Muscle layer of duodenum (tissue), 2 donors: ENCODE data around the gene PRR19.

ENCODE experiments used
- H3K27ac ChIP-seq: one replicate; pipeline ENCODE4 v1.7.0; 2013; ENCODE audit warnings: mild to moderate bottlenecking, low read length
- H3K27me3 ChIP-seq: one replicate; pipeline ENCODE4 v1.7.0; 2013; ENCODE audit warnings: low read depth, mild to moderate bottlenecking, control low read depth, low read length
- H3K36me3 ChIP-seq, 2 donors: one replicate each; pipeline ENCODE4 v1.7.0; 2013; ENCODE audit warnings: low read length in 2 of 2, control low read depth in 1 of 2, mild to moderate bottlenecking in 1 of 2; ENCODE audit not compliant: insufficient read depth in 2 of 2, control insufficient read depth in 1 of 2
- H3K4me1 ChIP-seq, 2 donors: one replicate each; pipeline ENCODE4 v1.7.0; 2013; ENCODE audit warnings: low read length in 2 of 2, mild to moderate bottlenecking in 2 of 2, control low read depth in 1 of 2, moderate library complexity in 1 of 2; ENCODE audit not compliant: insufficient read depth in 2 of 2, control insufficient read depth in 1 of 2
- H3K4me3 ChIP-seq, 2 donors: one replicate each; pipeline ENCODE4 v1.7.0; 2013; ENCODE audit warnings: low read length in 2 of 2, low read depth in 1 of 2, mild to moderate bottlenecking in 1 of 2
- H3K9me3 ChIP-seq, 2 donors: one replicate each; pipeline ENCODE4 v1.7.0; 2013; ENCODE audit warnings: low read length in 2 of 2, control low read depth in 1 of 2, mild to moderate bottlenecking in 1 of 2; ENCODE audit not compliant: control insufficient read depth in 1 of 2
- donor health status: healthy.

The PRR19 gene

DNA sequence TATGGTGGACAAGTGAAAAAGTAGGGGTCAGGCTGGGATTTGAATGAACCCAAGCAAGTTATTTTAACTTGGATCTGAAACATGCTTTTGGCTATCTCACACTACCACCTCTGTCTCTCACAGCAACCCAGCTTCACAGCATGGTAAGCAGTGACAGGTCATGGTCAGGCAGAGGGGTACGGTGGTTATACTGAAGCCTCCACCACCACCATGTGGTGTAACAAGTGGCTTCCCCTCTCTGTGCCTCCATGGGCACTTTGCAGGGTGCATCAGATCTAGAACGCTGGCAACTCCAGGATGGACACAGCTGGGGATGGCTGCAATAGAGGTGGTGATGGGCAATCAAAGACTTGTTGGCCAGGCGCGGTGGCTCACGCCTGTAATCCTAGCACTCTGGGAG is 10.4 kb downstream of the PRR19 start:
- Histone ChIP-seq H3K4me1 (peaks cover 0 to 19% of the 10 kb centered on the region in 2 donors), H3K36me3 (no peaks in the 10 kb centered on the region), H3K4me3 (no peak overlapping the region), H3K9me3 (no peaks in the 10 kb centered on the region), H3K27ac (no peak overlapping the region), H3K27me3 (peaks cover 14% of the 10 kb centered on the region)

DNA sequence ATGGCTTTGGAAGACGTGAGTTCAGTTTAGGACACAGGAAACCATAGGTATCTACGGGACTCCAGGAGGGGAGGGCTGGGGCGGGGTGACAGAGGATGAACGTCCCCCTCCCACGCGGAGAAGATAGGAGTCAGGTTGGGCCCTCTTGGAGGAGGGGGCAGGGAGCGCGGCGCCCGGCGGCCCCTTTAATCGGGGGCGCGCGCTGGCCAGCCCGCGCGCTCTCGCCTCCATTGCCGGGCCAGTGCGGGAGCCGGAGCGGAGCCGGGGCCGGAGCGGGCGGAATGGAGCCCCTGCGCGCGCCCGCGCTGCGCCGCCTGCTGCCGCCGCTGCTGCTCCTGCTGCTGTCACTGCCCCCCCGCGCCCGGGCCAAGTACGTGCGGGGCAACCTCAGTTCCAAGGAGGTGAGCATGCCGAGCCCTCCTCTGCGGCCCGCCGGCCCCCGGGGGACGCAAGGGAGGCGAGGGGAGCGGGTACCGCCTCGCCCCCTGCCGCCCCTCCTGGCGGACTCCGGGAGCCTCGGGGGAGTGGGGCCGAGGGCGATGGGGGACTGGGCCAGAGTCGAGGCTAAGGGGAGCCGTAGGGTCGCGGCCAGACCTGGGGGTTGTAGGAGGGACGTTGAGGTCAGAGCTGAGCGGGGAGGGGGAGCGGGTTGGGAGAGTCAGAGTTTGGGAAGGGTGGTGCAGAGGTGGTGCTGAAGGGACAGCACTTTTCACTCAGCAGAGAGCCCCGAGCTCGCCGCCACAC is 11.3 kb downstream of the PRR19 start, which contains the start of gene TMEM145:
Gene TMEM145, plus strand, starts transcription at position 214 of the 744 bp plus-strand sequence. Its CDS starts 68 bp downstream, at position 282.
- no peaks in the 10 kb centered on the region for H3K9me3 ChIP-seq
- H3K36me3 ChIP-seq = no peaks in the 10 kb centered on the region
- H3K4me1 ChIP-seq = peaks cover 0 to 19% of the 10 kb centered on the region in 2 donors
- peaks cover 14% of the 10 kb centered on the region for H3K27me3 ChIP-seq
- no peak within 1 kb of the TSS for H3K27ac ChIP-seq
- peak within 1 kb of the TSS in 1 of 2 donors; percentile 71 for H3K4me3 ChIP-seq

DNA sequence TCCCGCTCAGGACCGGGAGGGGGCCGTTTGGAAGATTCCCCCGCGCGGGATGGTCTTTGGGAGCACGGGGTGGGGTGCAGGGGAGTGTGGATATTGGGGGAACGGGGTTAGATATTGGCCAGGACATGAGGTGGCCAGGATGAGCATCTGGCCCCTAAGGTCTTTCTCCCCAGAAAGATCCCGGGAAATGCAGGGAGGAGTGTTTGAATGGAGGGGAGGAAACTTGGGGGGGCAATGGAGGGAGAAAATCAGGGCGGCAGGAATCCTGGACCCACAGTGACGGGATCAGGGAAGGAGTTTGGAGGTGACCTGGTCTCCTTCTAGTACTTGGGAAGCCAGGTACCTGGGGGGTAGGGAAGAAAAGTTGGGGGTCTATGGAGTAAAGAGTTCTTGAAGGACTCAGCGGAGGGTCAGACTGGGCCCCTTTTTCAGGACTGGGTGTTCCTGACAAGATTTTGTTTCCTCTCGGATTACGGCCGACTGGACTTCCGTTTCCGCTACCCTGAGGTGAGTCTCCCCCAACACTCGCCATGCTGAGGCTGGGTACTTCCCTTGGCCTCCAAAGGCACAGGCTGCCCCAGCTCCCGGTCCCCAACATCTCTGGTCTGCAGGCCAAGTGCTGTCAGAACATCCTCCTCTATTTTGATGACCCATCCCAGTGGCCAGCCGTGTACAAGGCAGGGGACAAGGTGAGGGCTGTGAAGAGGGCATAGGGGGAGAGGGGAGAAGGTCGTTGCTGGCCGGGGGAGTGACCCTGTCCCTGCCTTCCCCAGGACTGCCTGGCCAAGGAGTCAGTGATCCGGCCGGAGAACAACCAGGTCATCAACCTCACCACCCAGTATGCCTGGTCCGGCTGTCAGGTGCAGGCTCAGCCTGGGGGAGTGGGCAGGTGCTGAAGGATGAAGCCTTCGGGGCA is 12.2 kb downstream of the PRR19 start:
- peaks cover 14% of the 10 kb centered on the region for H3K27me3 ChIP-seq
- H3K4me3 ChIP-seq = peak overlapping the region in 1 of 2 donors; percentile 71
- no peaks in the 10 kb centered on the region for H3K36me3 ChIP-seq
- no peaks in the 10 kb centered on the region for H3K9me3 ChIP-seq
- no peak overlapping the region for H3K27ac ChIP-seq
- peaks cover 0 to 19% of the 10 kb centered on the region in 2 donors for H3K4me1 ChIP-seq

DNA sequence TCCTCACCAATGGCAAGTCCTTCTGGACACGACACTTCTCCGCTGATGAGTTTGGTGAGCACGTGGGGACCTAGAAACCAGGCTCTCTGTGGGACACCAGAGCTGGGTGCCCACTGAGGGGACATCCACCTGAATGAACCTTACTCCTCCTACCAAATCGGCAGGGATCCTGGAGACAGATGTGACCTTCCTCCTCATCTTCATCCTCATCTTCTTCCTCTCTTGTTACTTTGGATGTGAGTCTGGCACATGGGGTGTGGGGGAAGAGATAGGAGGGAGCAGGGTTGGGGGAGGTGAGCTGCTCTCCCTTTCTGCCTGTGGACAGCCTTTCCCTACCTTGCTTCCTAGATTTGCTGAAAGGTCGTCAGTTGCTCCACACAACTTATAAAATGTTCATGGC is 13.1 kb downstream of the PRR19 start:
- H3K4me1 ChIP-seq = peaks cover 0 to 19% of the 10 kb centered on the region in 2 donors
- no peak overlapping the region for H3K27ac ChIP-seq
- H3K36me3 ChIP-seq = no peaks in the 10 kb centered on the region
- H3K27me3 ChIP-seq = peaks cover 14% of the 10 kb centered on the region
- H3K4me3 ChIP-seq = no peak overlapping the region
- no peaks in the 10 kb centered on the region for H3K9me3 ChIP-seq

DNA sequence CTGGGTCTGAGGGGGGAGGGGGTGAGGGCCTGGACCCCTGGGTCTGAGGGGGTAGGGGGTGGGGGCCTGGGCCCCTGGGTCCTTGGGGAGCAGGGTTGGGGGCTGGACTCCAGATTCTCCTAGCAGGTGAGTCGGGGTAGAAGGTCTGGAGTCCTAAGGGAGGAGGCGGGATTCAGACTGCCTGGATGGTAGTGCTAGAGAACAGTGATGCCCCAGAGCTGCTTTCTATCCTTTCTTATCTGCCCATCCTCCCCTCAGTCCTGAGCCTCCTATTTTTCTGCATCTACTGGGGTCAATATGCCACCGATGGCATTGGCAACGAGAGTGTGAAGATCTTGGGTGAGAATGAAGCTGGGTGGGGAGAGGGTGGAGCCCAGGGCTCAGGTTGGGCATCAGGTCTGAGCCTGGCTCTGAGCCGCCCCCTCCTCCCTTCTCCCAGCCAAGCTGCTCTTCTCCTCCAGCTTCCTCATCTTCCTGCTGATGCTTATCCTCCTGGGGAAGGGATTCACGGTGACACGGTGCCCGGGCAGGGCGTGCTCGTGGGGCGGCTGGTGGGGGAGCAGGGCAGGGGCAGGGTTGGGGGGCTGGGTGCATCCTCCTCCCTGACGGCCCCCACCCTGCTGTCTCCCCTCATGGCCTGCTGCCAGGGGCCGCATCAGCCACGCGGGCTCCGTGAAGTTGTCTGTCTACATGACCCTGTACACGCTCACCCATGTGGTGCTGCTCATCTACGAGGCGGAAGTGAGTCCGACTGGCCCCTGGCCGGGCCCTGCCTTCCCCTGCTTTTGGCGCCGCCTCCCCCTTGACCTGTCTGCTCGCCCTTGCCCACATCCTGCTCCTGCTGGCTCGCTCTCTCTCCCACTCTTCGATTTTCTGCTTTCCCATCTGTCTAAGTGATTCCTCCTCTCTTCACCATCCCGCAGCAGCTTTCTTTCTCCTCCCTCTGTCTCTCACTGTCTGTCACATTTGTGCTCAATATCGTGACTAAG is 14.6 kb downstream of the PRR19 start:
- H3K4me3 ChIP-seq = no peak overlapping the region
- peaks cover 11% of the 10 kb centered on the region for H3K27me3 ChIP-seq
- H3K27ac ChIP-seq = no peak overlapping the region
- H3K36me3 ChIP-seq = no peaks in the 10 kb centered on the region
- H3K4me1 ChIP-seq = peaks cover 0 to 19% of the 10 kb centered on the region in 2 donors
- no peaks in the 10 kb centered on the region for H3K9me3 ChIP-seq

DNA sequence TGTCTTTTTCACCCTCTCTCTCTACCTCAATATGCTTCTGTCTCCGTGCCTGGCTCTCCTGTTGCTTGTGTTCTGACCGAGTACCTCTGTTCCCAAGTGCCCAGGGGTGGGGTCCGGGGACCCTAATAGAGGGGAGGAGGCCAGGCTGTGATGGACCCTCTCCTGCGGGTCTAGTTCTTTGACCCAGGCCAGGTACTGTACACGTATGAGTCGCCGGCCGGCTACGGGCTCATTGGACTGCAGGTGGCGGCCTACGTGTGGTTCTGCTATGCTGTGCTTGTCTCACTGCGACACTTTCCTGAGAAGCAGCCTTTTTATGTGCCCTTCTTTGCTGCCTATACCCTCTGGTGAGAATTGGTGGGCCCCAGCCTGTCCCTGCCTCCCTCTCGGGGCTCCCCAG is 15.6 kb downstream of the PRR19 start:
- Histone ChIP-seq H3K4me3 (no peak overlapping the region), H3K27me3 (peaks cover 6% of the 10 kb centered on the region), H3K4me1 (peaks cover 0 to 14% of the 10 kb centered on the region in 2 donors), H3K9me3 (no peaks in the 10 kb centered on the region), H3K36me3 (no peaks in the 10 kb centered on the region), H3K27ac (no peak overlapping the region)

DNA sequence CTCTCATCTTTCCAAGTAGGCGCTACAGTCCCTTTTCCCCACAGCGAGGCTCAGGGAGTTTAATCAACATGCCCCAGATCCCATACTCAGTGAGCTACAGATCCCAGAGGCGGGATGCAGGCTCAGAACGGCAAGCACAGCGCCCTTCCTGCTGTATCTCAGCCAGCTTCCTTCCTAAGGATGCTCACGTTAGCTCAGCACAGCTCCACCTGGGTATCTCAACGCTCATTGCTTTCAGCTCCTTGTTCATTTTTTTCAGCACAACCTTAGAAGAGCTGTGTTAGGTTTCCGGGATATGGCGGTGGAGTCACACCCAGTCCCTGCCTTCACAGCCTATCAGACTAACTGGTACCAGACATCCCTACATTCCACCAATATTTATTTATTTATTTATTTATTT is 20.4 kb downstream of the PRR19 start:
- Histone ChIP-seq H3K27ac (no peak overlapping the region), H3K27me3 (peaks cover 12% of the 10 kb centered on the region), H3K4me3 (no peak overlapping the region), H3K4me1 (peaks cover 0 to 28% of the 10 kb centered on the region in 2 donors), H3K36me3 (no peaks in the 10 kb centered on the region), H3K9me3 (no peaks in the 10 kb centered on the region)

DNA sequence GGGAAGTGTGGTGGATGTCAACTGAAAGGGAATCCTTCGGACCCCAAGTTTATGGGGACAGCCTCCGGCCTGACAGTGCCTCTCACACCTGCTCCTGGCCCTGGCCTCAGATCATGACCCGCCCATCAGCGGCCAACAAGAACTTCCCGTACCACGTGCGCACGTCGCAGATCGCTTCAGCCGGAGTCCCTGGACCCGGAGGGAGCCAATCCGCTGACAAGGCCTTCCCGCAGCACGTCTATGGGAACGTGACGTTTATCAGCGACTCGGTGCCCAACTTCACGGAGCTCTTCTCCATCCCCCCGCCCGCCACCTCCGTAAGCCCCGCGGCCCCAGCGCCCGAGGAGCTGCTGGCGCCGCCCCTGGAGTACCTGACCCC is 21.5 kb downstream of the PRR19 start:
- no peaks in the 10 kb centered on the region for H3K9me3 ChIP-seq
- H3K27ac ChIP-seq = no peak overlapping the region
- H3K4me1 ChIP-seq = peaks cover 0 to 32% of the 10 kb centered on the region in 2 donors
- peaks cover 12% of the 10 kb centered on the region for H3K27me3 ChIP-seq
- no peaks in the 10 kb centered on the region for H3K36me3 ChIP-seq
- H3K4me3 ChIP-seq = no peak overlapping the region

DNA sequence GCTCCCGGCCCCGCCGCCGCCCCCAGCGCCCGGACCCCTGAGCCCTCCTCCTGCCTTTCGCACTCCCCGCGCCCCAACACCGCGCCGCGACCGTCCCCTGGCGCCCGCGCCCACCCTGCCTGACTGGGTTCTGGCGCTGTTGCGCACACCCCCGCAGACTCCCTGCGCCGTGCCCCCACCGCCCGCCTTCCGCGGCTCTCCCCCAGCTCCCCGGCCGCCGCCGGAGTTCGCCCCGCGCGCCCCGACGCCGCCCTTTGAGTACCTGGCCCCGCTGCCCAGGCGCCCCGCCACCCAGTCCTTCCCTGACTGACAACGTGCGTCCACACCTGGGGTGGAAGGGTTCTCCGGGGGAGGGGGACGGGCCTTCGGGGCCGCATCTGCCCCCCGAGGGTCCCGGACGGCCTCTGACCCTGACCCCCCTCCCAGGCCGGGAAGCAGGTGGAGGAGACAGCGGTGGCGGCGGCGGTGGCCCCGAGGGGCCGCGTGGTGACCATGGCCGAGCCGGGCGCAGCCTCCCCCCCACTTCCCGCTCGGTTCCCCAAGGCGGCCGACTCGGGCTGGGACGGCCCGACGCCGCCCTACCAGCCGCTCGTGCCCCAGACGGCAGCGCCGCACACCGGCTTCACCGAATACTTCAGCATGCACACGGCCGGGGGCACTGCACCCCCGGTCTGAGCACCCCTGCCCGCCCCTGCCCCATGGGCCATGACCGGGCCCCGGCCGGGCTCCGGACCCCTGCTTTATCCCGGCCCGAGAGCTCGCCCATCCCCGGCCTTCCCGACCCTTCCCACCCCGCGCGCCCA is 22.1 kb downstream of the PRR19 start:
- peaks cover 0 to 32% of the 10 kb centered on the region in 2 donors for H3K4me1 ChIP-seq
- no peaks in the 10 kb centered on the region for H3K9me3 ChIP-seq
- no peak overlapping the region for H3K27ac ChIP-seq
- peaks cover 12% of the 10 kb centered on the region for H3K27me3 ChIP-seq
- H3K4me3 ChIP-seq = peak overlapping the region in 1 of 2 donors; percentile 98
- no peaks in the 10 kb centered on the region for H3K36me3 ChIP-seq

DNA sequence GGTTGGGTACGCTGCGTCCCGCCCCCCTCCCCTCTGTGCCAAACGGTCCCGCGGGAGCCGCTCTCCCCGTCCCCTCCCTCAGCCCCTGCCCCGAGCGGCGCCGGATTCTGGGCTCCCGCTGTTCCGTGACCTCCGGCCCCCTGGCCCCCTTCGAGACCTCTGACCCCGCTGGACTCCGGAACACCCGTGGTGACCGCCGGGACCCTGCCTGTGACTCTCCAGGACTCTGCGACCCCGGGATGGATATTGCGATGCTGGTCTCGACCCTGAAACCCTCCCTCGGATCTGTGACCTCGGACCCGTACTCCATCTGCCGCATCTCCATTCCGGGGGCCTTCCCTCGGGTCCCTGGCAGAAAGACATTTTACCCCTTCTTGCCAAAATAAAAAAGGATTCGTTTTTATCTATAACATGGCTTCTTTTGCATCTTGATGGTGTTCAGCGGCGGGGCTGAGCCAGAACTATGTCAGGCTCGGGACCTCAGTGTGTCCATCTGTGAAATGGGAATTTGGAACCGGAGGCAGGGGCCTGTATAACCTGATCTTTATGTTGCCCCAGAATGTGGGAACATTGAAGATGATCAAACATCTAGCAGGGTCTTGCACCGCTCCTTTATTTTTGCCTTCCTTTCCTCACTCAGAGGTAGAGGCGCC is 22.8 kb downstream of the PRR19 start:
- H3K4me1 ChIP-seq = peaks cover 0 to 32% of the 10 kb centered on the region in 2 donors
- no peaks in the 10 kb centered on the region for H3K36me3 ChIP-seq
- peak overlapping the region; percentile 73 to 98 for H3K4me3 ChIP-seq
- peaks cover 12% of the 10 kb centered on the region for H3K27me3 ChIP-seq
- no peak overlapping the region for H3K27ac ChIP-seq
- no peaks in the 10 kb centered on the region for H3K9me3 ChIP-seq
